H9 (cell line): ENCODE results near the gene KLHL21. TPM values are rescaled to one million over a fixed set of nuclear protein-coding genes. Genes with fewer than 3 reads are reported as not detected.

ENCODE experiments used
- DNase-seq: peaks from one replicate; pipeline ENCODE4 v3.0.0-alpha.2; 2017
- H2AFZ ChIP-seq: one replicate; pipeline ENCODE4 v1.6.1; 2013; ENCODE audit warnings: mild to moderate bottlenecking, low read length, control low read depth, moderate library complexity
- H2AK5ac ChIP-seq: 2 replicates; pipeline ENCODE4 v1.6.1; 2013; ENCODE audit warnings: low read length, control low read depth, mixed read lengths; ENCODE audit not compliant: insufficient read length
- H2BK120ac ChIP-seq: one replicate; pipeline ENCODE4 v1.6.1; 2013; ENCODE audit warnings: low read depth, mild to moderate bottlenecking, low read length, control low read depth, inconsistent platforms; ENCODE audit not compliant: poor library complexity, severe bottlenecking
- H2BK12ac ChIP-seq: 2 replicates; pipeline ENCODE4 v1.6.1; 2013; ENCODE audit warnings: low read length, control low read depth, mixed read lengths, low read depth; ENCODE audit not compliant: insufficient read length
- H2BK15ac ChIP-seq: 2 replicates; pipeline ENCODE4 v1.6.1; 2013; ENCODE audit warnings: low read depth, low read length, control low read depth
- H2BK20ac ChIP-seq: one replicate; pipeline ENCODE4 v1.6.1; 2013; ENCODE audit warnings: low read depth, mild to moderate bottlenecking, low read length, control low read depth, inconsistent platforms; ENCODE audit not compliant: poor library complexity, severe bottlenecking
- H2BK5ac ChIP-seq: 2 replicates; pipeline ENCODE4 v1.6.1; 2013; ENCODE audit warnings: low read length, control low read depth, mixed read lengths; ENCODE audit not compliant: insufficient read length
- H3K14ac ChIP-seq: 2 replicates; pipeline ENCODE4 v1.6.1; 2013; ENCODE audit warnings: low read length, control low read depth; ENCODE audit not compliant: insufficient read depth
- H3K18ac ChIP-seq: 2 replicates; pipeline ENCODE4 v1.6.1; 2013; ENCODE audit warnings: low read depth, mild to moderate bottlenecking, mixed read lengths, low read length, control low read depth; ENCODE audit not compliant: insufficient read length
- H3K23ac ChIP-seq: 2 replicates; pipeline ENCODE4 v1.6.1; 2013; ENCODE audit warnings: low read length, control low read depth, mixed read lengths, low read depth; ENCODE audit not compliant: insufficient read length
- H3K23me2 ChIP-seq: 2 replicates; pipeline ENCODE4 v1.6.1; 2013; ENCODE audit warnings: low read depth, mild to moderate bottlenecking, mixed read lengths, low read length, control low read depth; ENCODE audit not compliant: insufficient read length, poor library complexity, severe bottlenecking
- H3K27ac ChIP-seq: 2 replicates; pipeline ENCODE4 v1.5.1; 2013; ENCODE audit warnings: low read length, control low read depth, mixed read lengths, low read depth; ENCODE audit not compliant: insufficient read length
- H3K27me3 ChIP-seq: 2 replicates; pipeline ENCODE4 v1.6.1; 2013; ENCODE audit warnings: low read length, control low read depth, inconsistent platforms; ENCODE audit not compliant: insufficient read depth
- H3K4ac ChIP-seq: 2 replicates; pipeline ENCODE4 v1.6.1; 2013; ENCODE audit warnings: low read depth, mild to moderate bottlenecking, control low read depth, inconsistent platforms, low read length, moderate library complexity
- H3K4me1 ChIP-seq: 2 replicates; pipeline ENCODE4 v1.6.1; 2013; ENCODE audit warnings: low read length, control low read depth, inconsistent platforms; ENCODE audit not compliant: insufficient read depth
- H3K4me2 ChIP-seq: 2 replicates; pipeline ENCODE4 v1.6.1; 2013; ENCODE audit warnings: low read length, control low read depth, mixed read lengths; ENCODE audit not compliant: insufficient read length, insufficient read depth
- H3K56ac ChIP-seq: 2 replicates; pipeline ENCODE4 v1.6.1; 2013; ENCODE audit warnings: low read depth, mild to moderate bottlenecking, mixed read lengths, low read length, control low read depth; ENCODE audit not compliant: insufficient read length
- H3K79me1 ChIP-seq: 2 replicates; pipeline ENCODE4 v1.6.1; 2013; ENCODE audit warnings: low read depth, mild to moderate bottlenecking, moderate library complexity, low read length, control low read depth, inconsistent platforms; ENCODE audit not compliant: insufficient read depth, poor library complexity, severe bottlenecking
- H3K79me2 ChIP-seq: 2 replicates; pipeline ENCODE4 v1.6.1; 2013; ENCODE audit warnings: low read length, control low read depth, inconsistent platforms; ENCODE audit not compliant: insufficient read depth
- H3K9ac ChIP-seq: 2 replicates; pipeline ENCODE4 v1.6.1; 2013; ENCODE audit warnings: low read length, control low read depth, mixed read lengths; ENCODE audit not compliant: insufficient read length; ENCODE audit errors: extremely low read depth
- H3K9me3 ChIP-seq: one replicate; pipeline ENCODE4 v1.6.1; 2013; ENCODE audit warnings: low read depth, low read length, inconsistent platforms; ENCODE audit not compliant: control insufficient read depth
- H3T11ph ChIP-seq: one replicate; pipeline ENCODE4 v1.6.1; 2013; ENCODE audit warnings: mild to moderate bottlenecking, low read length, control low read depth, inconsistent platforms
- H4K20me1 ChIP-seq: one replicate; pipeline ENCODE4 v1.6.1; 2013; ENCODE audit not compliant: control insufficient read depth, insufficient read length, insufficient read depth
- H4K5ac ChIP-seq: 2 replicates; pipeline ENCODE4 v1.6.1; 2013; ENCODE audit warnings: low read depth, mild to moderate bottlenecking, mixed read lengths, low read length, control low read depth; ENCODE audit not compliant: insufficient read length
- H4K8ac ChIP-seq: replicated peaks from 2 replicates; pipeline ENCODE4 v1.6.1; 2013; ENCODE audit warnings: low read length, control low read depth, mixed read lengths, low read depth; ENCODE audit not compliant: insufficient read length
- H4K91ac ChIP-seq: 2 replicates; pipeline ENCODE4 v1.6.1; 2013; ENCODE audit warnings: low read depth, mild to moderate bottlenecking, moderate library complexity, mixed read lengths, low read length, control low read depth; ENCODE audit not compliant: insufficient read length
- H3K27ac Mint-ChIP-seq, 3 experiments: 2 replicates in 2 of 3; 3 replicates in 1 of 3; pipeline ENCODE4 v1.8.0; 2020 to 2021; ENCODE audit warnings: mixed read lengths in 3 of 3, mild to moderate bottlenecking in 1 of 3, moderate library complexity in 1 of 3
- H3K27me3 Mint-ChIP-seq: 2 replicates; pipeline ENCODE4 v1.8.0; 2021; ENCODE audit warnings: low read depth, mild to moderate bottlenecking, moderate library complexity, mixed read lengths
- H3K36me3 Mint-ChIP-seq, 3 experiments: 2 replicates in 2 of 3; 3 replicates in 1 of 3; pipeline ENCODE4 v1.8.0; 2020 to 2021; ENCODE audit warnings: low read depth in 3 of 3, mixed read lengths in 3 of 3; ENCODE audit not compliant: insufficient read depth in 1 of 3
- H3K4me1 Mint-ChIP-seq, 2 experiments: 2 replicates each; pipeline ENCODE4 v1.8.0; 2020; ENCODE audit warnings: mixed read lengths in 2 of 2
- H3K4me3 Mint-ChIP-seq, 2 experiments: 2 replicates in 1 of 2; 3 replicates in 1 of 2; pipeline ENCODE4 v1.8.0; 2020 to 2021; ENCODE audit warnings: mild to moderate bottlenecking in 2 of 2, mixed read lengths in 2 of 2, moderate library complexity in 1 of 2
- H3K9me3 Mint-ChIP-seq, 2 experiments: 2 replicates in 1 of 2; 3 replicates in 1 of 2; pipeline ENCODE4 v1.8.0; 2020; ENCODE audit warnings: mild to moderate bottlenecking in 2 of 2, mixed read lengths in 2 of 2, moderate library complexity in 1 of 2
- WGBS: extraction: QIAGEN DNeasy Blood & Tissue Kit; methylation state at CpG from one replicate; pipeline ENCODE4 v1.1.7; 2013; ENCODE audit warnings: missing lambda C conversion rate, low lambda C conversion rate, mixed read lengths; ENCODE audit not compliant: insufficient read length; ENCODE audit errors: extremely low coverage; 5-methylcytosine and 5-hydroxymethylcytosine counted together
- total RNA-seq: library from RNA; stranded (reverse); gene quantifications from 2 replicates; pipeline ENCODE4 v1.2.1, GENCODE V29; 2021
- TF ChIP-seq, protein P1 (sequence below): fragments of 200-600 bp; sonication (generic); conservative IDR thresholded peaks from 3 replicates; pipeline ENCODE4 v1.8.0; 2021; ENCODE audit warnings: antibody characterized with exemption, mild to moderate bottlenecking

Gene KLHL21
- total RNA-seq, 1 experiment from 2014 or later: 31.9 TPM

GRCh38 chr1:6557597-6557996 is 45.1 kb downstream of the KLHL21 start:
- Histone ChIP-seq H2BK15ac (no peak overlapping the region), H3K23ac (no peak overlapping the region), H4K91ac (no peak overlapping the region), H2BK120ac (no peak overlapping the region), H2BK5ac (no peak overlapping the region), H4K5ac (no peak overlapping the region), H3K4me1 (0 out of 2 replicates have a peak, but pooled peaks cover 2% of the 10 kb centered on the region), H3K27ac (no peak overlapping the region), H3K9me3 (no peaks in the 10 kb centered on the region), H4K8ac (no peak overlapping the region), H3K14ac (no peak overlapping the region), H3K27me3 (no peaks in the 10 kb centered on the region), H2BK12ac (no peak overlapping the region), H3K79me1 (peaks cover 6% of the 10 kb centered on the region), H2AFZ (no peak overlapping the region), H3K18ac (no peak overlapping the region), H2BK20ac (no peak overlapping the region), H3K56ac (no peak overlapping the region), H2AK5ac (no peak overlapping the region), H3T11ph (no peak overlapping the region), H3K4me2 (no peak overlapping the region), H4K20me1 (no peaks in the 10 kb centered on the region), H3K9ac (no peak overlapping the region), H3K4ac (no peak overlapping the region), H3K79me2 (peaks cover 7% of the 10 kb centered on the region; the same call in 1 of the 2 replicates), H3K23me2 (peaks cover 6% of the 10 kb centered on the region)
- Mint-ChIP-seq H3K4me3 (no peak overlapping the region), H3K4me1 (peaks cover 9 to 11% of the 10 kb centered on the region in 2 experiments), H3K27me3 (peaks cover 6% of the 10 kb centered on the region), H3K9me3 (peaks cover 4% of the 10 kb centered on the region in 2 experiments; a peak in 3 of 5 replicates), H3K36me3 (peaks cover 0 to 4% (median 3%) of the 10 kb centered on the region in 3 experiments; a peak in 3 of 7 replicates), H3K27ac (no peak overlapping the region)
- no peak for DNase-seq
- WGBS: no CpG with 5 or more reads among the region's 1 CpG
- TF ChIP-seq, protein P1, sequence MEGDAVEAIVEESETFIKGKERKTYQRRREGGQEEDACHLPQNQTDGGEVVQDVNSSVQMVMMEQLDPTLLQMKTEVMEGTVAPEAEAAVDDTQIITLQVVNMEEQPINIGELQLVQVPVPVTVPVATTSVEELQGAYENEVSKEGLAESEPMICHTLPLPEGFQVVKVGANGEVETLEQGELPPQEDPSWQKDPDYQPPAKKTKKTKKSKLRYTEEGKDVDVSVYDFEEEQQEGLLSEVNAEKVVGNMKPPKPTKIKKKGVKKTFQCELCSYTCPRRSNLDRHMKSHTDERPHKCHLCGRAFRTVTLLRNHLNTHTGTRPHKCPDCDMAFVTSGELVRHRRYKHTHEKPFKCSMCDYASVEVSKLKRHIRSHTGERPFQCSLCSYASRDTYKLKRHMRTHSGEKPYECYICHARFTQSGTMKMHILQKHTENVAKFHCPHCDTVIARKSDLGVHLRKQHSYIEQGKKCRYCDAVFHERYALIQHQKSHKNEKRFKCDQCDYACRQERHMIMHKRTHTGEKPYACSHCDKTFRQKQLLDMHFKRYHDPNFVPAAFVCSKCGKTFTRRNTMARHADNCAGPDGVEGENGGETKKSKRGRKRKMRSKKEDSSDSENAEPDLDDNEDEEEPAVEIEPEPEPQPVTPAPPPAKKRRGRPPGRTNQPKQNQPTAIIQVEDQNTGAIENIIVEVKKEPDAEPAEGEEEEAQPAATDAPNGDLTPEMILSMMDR: no peak
